GM21526 (cell line): ENCODE results near the gene PARP1.
"Not testable (repeated sequence)": the region's sequence is repeated elsewhere in the genome, so short reads cannot be mapped to it uniquely, and the experiment has no call there.

Experiments used
- ATAC-seq: cut with Tn5 transposase; IDR thresholded peaks from one replicate; pipeline ENCODE4 v1.9.1; 2021; ENCODE audit warnings: moderate library complexity; ENCODE audit not compliant: unreplicated experiment, low FRiP score

The PARP1 gene

GRCh38 chr1:226429858-226430715 is 22.2 kb upstream of the PARP1 start:
- ATAC-seq: no peak

DNA sequence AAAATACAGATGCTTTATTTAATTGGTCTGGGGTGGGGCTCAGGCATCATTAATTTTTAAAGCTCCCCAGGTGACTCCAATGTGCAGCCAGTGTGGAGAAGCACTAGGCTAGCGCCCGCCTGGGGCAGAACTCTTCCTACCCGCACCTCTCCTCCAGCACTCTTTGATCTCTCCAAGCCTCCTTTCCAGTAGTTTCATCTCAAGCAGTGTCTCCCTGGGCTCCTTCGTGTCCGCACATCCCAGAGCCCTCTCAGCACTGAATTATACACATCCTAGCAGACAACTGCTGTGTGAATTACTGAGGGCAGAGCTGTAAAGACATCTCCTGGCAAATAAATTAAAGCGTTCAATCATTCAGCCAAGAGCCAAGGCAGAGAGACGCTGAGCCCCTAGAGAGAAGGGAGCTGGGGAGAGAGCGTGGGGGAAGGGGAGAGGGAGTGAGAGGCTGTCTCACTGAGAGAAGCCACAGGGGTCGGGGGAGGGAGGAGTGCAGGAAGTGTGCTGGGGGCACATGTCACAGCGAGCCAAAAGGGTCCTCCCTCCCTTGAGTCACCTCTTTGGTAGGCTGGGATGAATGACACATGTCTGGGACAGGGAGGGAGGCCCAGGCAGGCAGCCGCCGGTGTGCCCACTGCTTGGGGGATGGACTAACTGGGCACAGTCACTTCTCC is 21.0 kb upstream of the PARP1 start:
- no peak for ATAC-seq

DNA sequence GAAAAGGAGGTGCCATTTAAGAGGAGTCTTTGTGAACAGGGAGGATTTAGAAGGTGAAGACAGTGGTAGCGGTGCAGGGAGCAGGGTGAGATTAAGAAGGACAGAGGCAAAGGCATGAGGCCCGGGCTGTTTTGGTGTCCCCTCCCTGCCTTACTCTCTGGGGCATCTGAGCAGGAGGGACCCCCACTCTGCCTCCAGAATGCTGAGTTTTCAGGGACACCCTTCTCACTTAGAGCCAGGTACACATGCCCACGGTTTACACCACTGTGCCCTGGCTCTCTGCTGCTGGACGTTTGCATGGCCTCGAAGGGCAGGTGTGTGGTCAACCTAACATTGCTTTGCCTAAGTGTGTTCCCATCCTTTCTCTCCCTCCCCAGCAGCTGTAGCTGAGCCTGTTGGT is 20.5 kb upstream of the PARP1 start:
- ATAC-seq: no peak

DNA sequence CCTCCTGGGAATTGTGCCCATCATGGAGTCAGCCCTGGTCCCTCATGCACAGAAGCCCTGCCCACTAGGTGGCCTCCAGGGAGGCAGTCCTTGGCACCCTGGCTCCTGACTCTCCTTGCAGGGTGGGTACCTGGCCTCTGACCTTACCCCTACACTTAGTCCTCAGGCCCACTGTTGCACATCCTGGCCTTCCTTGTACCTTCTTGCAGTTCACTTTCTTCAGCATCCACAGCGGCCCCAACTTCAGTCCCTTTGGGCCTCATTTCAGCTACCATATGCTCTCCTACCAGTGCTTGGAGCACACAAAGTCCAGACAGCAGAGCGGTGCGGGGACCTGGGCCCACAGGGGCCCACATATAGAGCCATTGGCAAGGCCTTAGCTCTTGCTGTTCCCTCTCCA is 19.2 kb upstream of the PARP1 start:
- ATAC-seq: no peak

DNA sequence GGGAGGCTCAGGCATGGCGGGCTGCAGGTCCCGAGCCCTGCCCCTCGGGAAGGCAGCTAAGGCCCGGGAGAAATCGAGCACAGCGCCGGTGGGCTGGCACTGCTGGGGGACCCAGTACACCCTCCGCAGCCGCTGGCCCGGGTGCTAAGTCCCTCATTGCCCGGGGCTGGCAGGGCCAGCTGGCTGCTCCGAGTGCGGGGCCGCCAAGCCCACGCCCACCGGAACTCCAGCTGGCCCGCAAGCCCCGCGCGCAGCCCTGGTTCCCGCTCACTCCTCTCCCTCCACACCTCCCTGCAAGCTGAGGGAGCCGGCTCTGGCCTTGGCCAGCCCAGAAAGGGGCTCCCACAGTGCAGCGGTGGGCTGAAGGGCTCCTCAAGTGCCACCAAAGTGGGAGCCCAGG is 18.5 kb upstream of the PARP1 start:
- ATAC-seq: not testable (repeated sequence)

GRCh38 chr1:226425431-226426031 is 17.6 kb upstream of the PARP1 start:
- no peak for ATAC-seq

GRCh38 chr1:226425004-226425378 is 17.1 kb upstream of the PARP1 start:
- ATAC-seq: no peak

GRCh38 chr1:226424221-226425003 is 16.5 kb upstream of the PARP1 start:
- ATAC-seq: no peak

DNA sequence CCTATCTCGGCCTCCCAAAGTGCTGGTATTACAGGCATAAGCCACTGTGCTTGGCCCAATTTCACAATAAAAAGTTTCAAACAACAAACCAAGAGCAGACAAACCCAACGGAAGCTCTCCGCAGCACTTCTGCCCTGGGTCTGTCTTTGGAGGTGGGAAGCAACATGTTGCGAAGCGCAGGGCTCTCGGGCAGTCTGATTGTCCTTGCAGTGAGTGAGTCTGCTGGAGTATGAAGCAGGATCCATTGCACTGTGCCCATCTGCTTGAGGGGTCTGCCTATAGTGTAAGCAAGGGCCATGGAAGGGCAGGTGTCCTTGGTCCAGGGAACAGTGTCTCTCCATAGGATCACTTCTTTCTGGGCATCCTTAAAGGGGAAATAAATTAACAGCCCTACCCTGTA is 14.6 kb upstream of the PARP1 start:
- no peak for ATAC-seq

DNA sequence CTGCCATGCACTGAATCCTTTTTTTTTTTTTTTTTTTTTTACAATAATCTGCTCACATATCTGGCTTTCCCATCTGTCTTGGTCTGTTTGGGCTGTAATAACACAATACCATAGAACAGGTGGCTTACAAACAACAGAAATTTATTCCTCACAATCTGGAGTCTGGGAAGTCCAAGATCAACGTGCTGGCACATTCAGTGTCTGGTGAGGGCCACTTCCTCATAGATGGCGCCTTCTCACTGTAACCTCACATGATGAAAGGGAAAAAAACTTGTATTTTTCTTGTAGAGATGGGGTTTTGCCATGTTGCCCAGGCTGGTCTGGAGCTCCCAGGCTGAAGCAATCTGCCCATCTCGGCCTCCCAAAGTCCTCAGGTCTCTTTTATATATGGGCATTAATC is 13.0 kb upstream of the PARP1 start:
- no peak for ATAC-seq

DNA sequence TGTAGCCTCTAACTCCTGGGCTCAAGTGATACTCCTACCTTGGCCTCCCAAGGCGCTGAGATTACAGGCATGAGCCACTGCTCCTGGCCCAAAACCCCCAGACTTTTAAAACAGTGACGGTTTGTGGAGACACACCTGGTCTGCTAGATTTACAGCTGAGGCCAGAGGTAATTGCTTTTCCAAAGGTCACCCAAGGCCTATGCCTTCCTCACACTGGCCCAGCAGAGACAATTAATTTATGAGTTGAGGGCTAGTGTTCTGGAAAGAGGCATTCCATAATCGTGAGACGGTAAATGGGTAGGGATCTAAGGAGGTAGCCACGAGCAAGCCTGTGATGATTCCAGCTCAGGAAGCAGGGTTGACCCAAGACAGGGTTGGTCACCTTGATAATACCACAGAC is 12.4 kb upstream of the PARP1 start:
- no peak for ATAC-seq

DNA sequence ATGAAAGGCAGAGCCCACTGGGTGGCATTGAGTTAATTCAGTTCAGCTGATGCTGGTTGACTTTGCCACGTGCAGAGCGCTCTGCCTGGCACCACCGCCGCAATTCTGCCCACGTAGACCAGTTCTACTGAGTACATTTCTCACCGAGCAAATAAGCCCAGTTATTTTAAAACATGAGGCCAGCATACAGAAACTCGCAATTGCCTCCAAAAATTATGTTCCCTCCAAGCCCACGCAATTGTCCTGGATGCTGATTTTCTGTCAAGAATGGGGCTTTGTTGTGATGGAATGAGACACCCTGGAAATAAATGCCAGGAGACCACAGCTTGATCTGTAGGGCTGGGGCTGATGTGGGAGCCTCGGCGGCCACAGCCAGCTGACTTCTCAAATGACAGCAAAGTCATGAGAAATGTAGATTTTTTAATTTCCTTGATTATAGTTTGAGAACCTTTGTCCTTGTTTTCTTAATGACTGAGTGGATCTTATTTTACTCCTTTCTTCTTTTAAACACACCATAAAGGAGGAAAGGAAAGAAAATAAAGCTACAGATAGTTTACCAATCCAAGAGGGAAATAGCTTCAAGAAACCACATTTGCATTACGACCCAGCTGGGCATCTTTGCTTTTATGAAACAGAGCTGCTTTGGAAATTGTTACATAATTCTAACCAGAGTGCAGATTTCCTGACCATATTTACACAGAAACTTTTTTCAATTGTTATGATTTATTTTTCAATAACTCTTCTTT is 11.6 kb upstream of the PARP1 start:
- no peak for ATAC-seq

DNA sequence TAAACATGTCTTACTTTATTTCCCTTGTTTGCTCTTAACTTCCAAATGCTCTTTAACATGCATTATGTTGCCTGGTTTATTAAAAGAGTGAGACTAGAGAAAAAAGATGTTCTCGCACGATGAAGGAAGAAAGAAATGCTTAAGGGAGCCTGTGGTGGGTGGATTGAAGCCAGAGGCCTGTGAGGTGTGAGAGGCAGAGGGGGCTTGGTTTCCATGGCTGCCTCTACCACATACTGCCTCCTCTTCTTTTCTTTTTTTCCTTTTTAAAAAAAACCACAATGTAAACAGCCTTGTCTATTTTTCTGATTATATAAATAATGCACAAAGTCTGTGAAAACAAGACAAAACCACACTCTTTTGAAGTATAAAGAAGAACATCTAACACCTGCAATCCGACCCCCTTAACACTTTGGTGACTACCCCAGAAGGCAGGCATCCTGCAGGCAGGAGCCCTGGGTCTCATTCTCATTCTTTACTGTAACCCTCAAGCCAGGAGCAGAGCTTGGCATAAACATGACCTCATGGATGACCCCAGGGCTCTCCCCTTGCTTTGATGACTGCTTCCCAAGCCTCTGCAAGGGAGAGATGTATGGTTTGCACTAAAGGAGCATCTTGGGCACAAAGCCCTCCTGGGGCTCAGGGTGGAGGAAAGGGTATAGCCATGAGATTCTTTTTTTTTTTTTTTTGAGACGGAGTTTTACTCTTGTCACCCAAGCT is 10.1 kb upstream of the PARP1 start:
- no peak for ATAC-seq

- ATAC-seq: no peak
Measured at GRCh38 chr1:226417350-226417749, 9.5 kb upstream of the PARP1 start.

GRCh38 chr1:226414098-226414698 is 6.3 kb upstream of the PARP1 start:
- ATAC-seq: no peak

GRCh38 chr1:226411619-226412018 is 3.7 kb upstream of the PARP1 start:
- ATAC-seq: no peak

GRCh38 chr1:226410958-226411357 is 3.1 kb upstream of the PARP1 start:
- no peak for ATAC-seq

- no peak for ATAC-seq
Measured at GRCh38 chr1:226409392-226409791, 1.5 kb upstream of the PARP1 start.
